ENCODE data around the gene MAN1B1.

DNA sequence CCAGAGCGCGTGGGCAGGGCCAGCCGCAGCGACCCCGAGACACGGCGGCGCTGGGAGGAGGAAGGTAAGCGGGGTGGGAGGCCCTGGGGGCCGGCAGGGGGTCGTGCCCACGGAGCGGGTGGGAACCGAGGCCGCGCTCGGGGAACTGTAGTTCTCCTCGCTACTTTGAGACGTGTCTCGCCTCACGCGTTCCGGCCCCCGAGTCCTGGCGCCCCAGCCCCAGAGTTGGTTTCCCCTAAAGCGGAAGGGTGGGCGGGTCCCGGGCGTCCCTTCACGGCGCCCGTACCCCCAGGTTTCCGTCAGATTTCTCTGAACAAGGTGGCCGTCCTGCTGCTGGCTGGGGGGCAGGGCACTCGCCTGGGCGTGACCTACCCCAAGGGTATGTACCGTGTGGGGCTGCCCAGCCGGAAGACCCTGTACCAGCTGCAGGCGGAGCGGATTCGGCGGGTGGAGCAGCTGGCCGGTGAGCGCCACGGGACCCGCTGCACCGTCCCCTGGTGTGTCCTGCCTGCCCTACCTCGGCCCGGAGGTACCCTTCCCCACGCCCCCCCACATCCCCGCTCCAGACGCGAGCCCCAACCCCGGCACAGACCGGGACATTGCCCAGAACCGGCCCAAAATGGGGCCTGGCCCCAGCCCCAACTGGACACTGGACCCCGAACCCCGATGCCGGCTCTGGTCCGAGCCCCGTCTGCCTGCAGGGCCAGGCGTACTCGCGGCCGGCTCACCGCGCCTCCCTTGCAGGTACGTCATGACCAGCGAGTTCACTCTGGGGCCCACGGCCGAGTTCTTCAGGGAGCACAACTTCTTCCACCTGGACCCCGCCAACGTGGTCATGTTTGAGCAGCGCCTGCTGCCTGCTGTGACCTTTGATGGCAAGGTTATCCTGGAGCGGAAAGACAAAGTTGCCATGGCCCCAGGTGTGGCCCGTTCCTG is 8.8 kb upstream of the MAN1B1 start:
- TF ChIP-seq, protein P1, sequence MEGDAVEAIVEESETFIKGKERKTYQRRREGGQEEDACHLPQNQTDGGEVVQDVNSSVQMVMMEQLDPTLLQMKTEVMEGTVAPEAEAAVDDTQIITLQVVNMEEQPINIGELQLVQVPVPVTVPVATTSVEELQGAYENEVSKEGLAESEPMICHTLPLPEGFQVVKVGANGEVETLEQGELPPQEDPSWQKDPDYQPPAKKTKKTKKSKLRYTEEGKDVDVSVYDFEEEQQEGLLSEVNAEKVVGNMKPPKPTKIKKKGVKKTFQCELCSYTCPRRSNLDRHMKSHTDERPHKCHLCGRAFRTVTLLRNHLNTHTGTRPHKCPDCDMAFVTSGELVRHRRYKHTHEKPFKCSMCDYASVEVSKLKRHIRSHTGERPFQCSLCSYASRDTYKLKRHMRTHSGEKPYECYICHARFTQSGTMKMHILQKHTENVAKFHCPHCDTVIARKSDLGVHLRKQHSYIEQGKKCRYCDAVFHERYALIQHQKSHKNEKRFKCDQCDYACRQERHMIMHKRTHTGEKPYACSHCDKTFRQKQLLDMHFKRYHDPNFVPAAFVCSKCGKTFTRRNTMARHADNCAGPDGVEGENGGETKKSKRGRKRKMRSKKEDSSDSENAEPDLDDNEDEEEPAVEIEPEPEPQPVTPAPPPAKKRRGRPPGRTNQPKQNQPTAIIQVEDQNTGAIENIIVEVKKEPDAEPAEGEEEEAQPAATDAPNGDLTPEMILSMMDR (IDR thresholded peaks at IDR 0.05): no peak
- TF ChIP-seq POLR2A (IDR thresholded peaks at IDR 0.05): no peak
